Bronchial epithelial cell (primary cell): ENCODE measurements around the gene GRK5. TPM values are rescaled to one million over a fixed set of nuclear protein-coding genes. Genes with fewer than 3 reads are reported as not detected.

ENCODE experiments used
- DNase-seq: peaks from one replicate; pipeline ENCODE4 v3.0.0-alpha.2; 2010; ENCODE audit warnings: low read depth
- FAIRE-seq: peaks from 2 replicates; lab custom pipeline; 2011; peaks lifted over from hg19 to GRCh38; lab: Jason Lieb, UNC
- H3K27me3 ChIP-seq: 2 replicates; pipeline ENCODE4 v1.5.1; 2011; ENCODE audit warnings: low read length; ENCODE audit not compliant: control insufficient read depth, insufficient read depth
- H3K36me3 ChIP-seq: 2 replicates; pipeline ENCODE4 v1.5.1; 2011; ENCODE audit warnings: low read length; ENCODE audit not compliant: control insufficient read depth, insufficient read depth
- H3K4me3 ChIP-seq: 2 replicates; pipeline ENCODE4 v1.5.1; 2011; ENCODE audit warnings: mild to moderate bottlenecking, low read depth, low read length, control low read depth
- total RNA-seq: library from RNA; depleted of rRNA; stranded (reverse); fragments of >200 nt; gene quantifications from 2 replicates; pipeline ENCODE4 v1.2.1, GENCODE V29; 2014
- TF ChIP-seq, protein P1 (sequence below): IDR thresholded peaks from 2 replicates; pipeline ENCODE4 v1.5.1; 2011; ENCODE audit warnings: mild to moderate bottlenecking, moderate library complexity, low read length, control low read depth, inconsistent platforms; ENCODE audit not compliant: insufficient read depth, severe bottlenecking

Gene GRK5
- total RNA-seq, 1 donor from 2014 or later, result 2.4 TPM

DNA sequence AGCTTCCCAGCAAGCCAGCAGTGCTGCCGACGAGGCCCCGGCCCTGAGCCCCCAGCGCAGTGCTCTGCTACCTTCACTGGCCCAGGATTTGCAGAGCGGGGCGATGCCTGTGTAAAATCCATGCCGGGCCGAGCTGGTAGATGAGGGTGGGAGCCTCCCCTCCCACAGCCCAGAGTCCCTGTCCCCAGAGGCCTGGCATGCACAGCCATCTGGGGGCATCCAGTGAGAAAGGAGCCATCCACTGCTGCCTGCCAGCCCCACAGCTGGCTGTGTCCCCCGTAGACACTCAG, 218.5 kb downstream of the GRK5 start:
- Histone ChIP-seq H3K4me3 (no peak overlapping the region), H3K36me3 (no peaks in the 10 kb centered on the region), H3K27me3 (no peaks in the 10 kb centered on the region)
- TF ChIP-seq, protein P1, sequence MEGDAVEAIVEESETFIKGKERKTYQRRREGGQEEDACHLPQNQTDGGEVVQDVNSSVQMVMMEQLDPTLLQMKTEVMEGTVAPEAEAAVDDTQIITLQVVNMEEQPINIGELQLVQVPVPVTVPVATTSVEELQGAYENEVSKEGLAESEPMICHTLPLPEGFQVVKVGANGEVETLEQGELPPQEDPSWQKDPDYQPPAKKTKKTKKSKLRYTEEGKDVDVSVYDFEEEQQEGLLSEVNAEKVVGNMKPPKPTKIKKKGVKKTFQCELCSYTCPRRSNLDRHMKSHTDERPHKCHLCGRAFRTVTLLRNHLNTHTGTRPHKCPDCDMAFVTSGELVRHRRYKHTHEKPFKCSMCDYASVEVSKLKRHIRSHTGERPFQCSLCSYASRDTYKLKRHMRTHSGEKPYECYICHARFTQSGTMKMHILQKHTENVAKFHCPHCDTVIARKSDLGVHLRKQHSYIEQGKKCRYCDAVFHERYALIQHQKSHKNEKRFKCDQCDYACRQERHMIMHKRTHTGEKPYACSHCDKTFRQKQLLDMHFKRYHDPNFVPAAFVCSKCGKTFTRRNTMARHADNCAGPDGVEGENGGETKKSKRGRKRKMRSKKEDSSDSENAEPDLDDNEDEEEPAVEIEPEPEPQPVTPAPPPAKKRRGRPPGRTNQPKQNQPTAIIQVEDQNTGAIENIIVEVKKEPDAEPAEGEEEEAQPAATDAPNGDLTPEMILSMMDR, result no peak
- FAIRE-seq, result no peak
- DNase-seq, result no peak

- TF ChIP-seq, protein P1, result no peak
- FAIRE-seq, result peak; percentile 99
- H3K36me3 ChIP-seq, result no peaks in the 10 kb centered on the region
- no peaks in the 10 kb centered on the region for H3K27me3 ChIP-seq
- no peak overlapping the region for H3K4me3 ChIP-seq
- DNase-seq, result no peak
Observed at GRCh38 chr10:119426699-119427098, 219.3 kb downstream of the GRK5 start.

GRCh38 chr10:119427263-119427864, 220.0 kb downstream of the GRK5 start:
- no peak overlapping the region for H3K4me3 ChIP-seq
- H3K27me3 ChIP-seq, result no peaks in the 10 kb centered on the region
- no peak for FAIRE-seq
- TF ChIP-seq, protein P1, result no peak
- DNase-seq, result no peak
- H3K36me3 ChIP-seq, result no peaks in the 10 kb centered on the region

DNA sequence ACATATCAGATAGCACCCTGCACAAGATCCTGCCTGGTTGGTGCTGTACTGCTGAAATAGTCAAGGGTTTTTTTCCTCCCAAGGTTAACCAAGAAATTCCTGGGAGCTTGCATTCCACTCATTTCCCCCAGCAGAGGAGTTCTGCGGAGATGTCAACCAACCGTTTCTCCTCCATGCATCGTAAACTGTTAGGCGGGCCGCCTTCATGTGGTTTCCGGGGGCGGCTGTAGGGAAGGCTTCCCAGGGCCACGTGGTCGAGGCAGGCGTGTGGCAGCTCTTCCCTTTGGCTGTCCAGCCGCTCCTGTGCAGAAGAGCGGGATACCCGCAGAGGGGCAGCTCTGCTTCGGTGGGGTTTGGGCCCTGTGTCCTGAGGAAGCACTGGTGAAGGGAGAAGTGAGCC, 221.4 kb downstream of the GRK5 start:
- TF ChIP-seq, protein P1, result no peak
- H3K36me3 ChIP-seq, result no peaks in the 10 kb centered on the region
- FAIRE-seq (no peak), DNase-seq (no peak)
- no peak overlapping the region for H3K4me3 ChIP-seq
- H3K27me3 ChIP-seq, result no peaks in the 10 kb centered on the region

GRCh38 chr10:119429771-119430170, 222.4 kb downstream of the GRK5 start:
- H3K4me3 ChIP-seq, result no peak overlapping the region
- TF ChIP-seq, protein P1, result no peak
- DNase-seq (no peak), FAIRE-seq (no peak)
- H3K36me3 ChIP-seq, result no peaks in the 10 kb centered on the region
- H3K27me3 ChIP-seq, result no peaks in the 10 kb centered on the region
